Stimulated activated naive CD8-positive, alpha-beta T cell treated with anti-CD3 and anti-CD28 coated beads, Interleukin-15, Interleukin-2, amounts not matched to agents 100 U/mL and 50 U/mL, for 24 hours (primary cell): Measurements from ENCODE around the gene INSRR.

Source experiments
- ATAC-seq: fragments of 150-1000 bp; cut with Tn5 transposase; one replicate; pipeline ENCODE4 v1.10.0; 2021
- DNase-seq: peaks from one replicate; pipeline ENCODE4 v3.0.0; 2021

INSRR gene

GRCh38 chr1:156804572-156805243 lies 54.2 kb downstream of the INSRR start:
- DNase-seq (peak; percentile 22), ATAC-seq (peak; percentile 4)

- peak; percentile 15 for DNase-seq
- peak; percentile 3 for ATAC-seq
Measured at GRCh38 chr1:156804026-156804425, 54.9 kb downstream of the INSRR start.

GRCh38 chr1:156803086-156803851 lies 55.6 kb downstream of the INSRR start:
- ATAC-seq = no peak
- DNase-seq = peak; percentile 26

GRCh38 chr1:156802421-156802935 lies 56.4 kb downstream of the INSRR start:
- ATAC-seq = no peak

GRCh38 chr1:156801409-156802121 lies 57.4 kb downstream of the INSRR start:
- DNase-seq = no peak
- peak; percentile 3 for ATAC-seq

More at GRCh38 chr1:156802421-156802935, 56.4 kb downstream of the INSRR start:
- peak; percentile 7 for DNase-seq

GRCh38 chr1:156797212-156797871 lies 61.6 kb downstream of the INSRR start:
- ATAC-seq = peak; percentile 56
- DNase-seq = peak; percentile 60

GRCh38 chr1:156796340-156797097 lies 62.4 kb downstream of the INSRR start:
- no peak for ATAC-seq
- DNase-seq = no peak

- ATAC-seq (no peak), DNase-seq (no peak)
Measured at GRCh38 chr1:156795787-156796186, 63.1 kb downstream of the INSRR start.

GRCh38 chr1:156795374-156795733 lies 63.6 kb downstream of the INSRR start:
- ATAC-seq (no peak), DNase-seq (no peak)

- no peak for DNase-seq
- ATAC-seq = no peak
Measured at GRCh38 chr1:156794506-156795373, 64.2 kb downstream of the INSRR start.
